HK-2 (cell line): ENCODE measurements around the gene DCTD.

Source experiments
- DNase-seq: peaks from one replicate; pipeline ENCODE4 v3.0.0-alpha.2; 2018; ENCODE audit not compliant: unreplicated experiment

DCTD gene

GRCh38 chr4:182893047-182893446 lies 24.1 kb downstream of the DCTD start:
- DNase-seq = no peak

DNA sequence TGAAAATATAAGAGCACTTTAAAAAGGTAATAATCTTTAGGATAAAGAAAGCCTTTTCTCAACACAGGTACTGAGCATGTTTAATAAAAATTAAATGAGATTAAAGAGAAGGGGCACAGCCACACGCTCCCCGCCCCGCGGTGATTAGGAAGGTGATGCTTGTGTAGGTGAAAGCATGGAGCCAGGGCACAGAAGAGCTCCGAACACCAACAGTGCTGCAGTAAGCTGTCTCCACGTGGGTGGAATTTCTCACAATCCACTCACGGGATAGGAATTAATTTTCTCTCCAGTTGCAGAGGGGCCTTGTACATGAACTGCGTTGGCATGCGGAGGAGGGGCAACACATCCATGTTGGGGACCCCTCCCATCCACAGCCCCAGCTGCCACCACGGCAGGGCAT lies 27.0 kb downstream of the DCTD start:
- DNase-seq = no peak

GRCh38 chr4:182888891-182889290 lies 28.3 kb downstream of the DCTD start:
- no peak for DNase-seq

- DNase-seq = no peak
These were observed 30.4 kb downstream of the DCTD start for GRCh38 chr4:182886768-182887167.

GRCh38 chr4:182886205-182886604 lies 31.0 kb downstream of the DCTD start:
- no peak for DNase-seq

DNA sequence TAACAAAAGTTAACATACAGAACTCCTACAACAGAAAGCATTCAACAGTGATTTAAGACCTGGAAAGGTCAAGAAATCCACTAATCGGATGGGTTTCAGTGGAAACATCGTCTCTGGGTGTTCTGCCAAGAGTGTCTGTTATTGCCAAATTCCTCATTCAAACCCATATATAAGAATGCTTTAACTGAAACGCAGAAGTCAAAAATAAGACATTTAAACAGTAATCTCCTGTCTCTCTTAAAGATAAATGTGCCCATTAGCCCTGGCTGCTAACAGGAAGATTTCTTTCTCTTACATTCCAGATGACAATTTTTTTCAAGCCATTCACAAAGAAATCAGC lies 31.5 kb downstream of the DCTD start:
- no peak for DNase-seq

- DNase-seq = no peak
These were observed 32.0 kb downstream of the DCTD start for GRCh38 chr4:182885022-182885737.

DNA sequence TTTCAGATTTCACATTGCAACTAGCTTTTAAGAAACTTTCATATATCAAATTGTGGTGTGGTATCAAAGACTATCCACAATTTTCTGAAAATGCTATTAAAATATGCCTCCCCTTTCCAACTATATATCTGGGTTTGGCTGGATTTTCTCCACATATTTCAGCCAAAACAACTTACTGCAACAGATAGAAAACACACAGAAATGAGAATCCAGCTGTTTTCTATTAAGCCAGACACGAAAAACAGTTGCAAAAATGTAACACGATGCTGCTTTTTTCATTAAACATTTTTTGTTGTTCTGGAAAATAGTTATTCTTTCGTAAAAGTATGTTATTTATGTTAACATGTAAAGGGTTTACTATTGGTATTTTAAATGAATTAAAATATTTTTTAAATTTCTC lies 33.1 kb downstream of the DCTD start:
- no peak for DNase-seq

DNA sequence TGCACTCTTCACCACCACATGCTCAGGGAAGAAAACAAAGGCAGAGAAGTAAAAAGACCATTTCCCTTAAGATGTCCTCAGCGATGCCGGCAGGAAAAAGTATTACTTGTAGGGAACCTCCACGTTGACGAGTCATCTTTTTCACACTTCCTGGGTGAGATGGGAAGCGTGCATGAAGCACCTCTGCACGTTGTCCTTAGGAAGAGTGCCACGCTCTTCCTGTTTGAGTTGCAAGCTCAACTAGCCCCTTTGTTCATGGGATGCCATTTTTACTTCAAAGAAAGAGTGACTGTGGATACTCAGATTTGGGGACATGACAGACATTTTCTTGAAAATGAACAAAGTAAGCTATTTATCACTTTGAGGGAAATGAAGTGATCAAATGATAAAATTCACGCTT lies 33.8 kb downstream of the DCTD start:
- DNase-seq = no peak

DNA sequence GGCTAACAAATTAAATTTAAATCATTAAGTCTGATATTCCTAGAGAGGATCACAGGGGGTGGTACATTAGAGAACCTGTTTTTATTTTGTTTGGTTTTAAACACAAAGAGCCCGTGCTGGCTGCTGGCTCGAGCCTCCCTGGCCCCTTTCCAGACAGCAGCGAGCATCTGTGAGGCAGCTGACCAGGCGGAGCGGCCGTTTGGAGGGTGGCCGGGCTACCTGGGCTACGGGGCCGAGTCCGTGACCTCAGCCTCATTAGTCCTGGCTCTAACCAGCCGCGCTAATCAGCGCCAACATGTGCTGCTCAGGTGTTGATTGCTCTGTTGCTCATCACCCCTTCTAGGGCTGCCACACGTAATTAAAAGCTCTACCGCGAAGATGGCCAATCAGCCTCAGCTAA lies 35.3 kb downstream of the DCTD start:
- no peak for DNase-seq

DNA sequence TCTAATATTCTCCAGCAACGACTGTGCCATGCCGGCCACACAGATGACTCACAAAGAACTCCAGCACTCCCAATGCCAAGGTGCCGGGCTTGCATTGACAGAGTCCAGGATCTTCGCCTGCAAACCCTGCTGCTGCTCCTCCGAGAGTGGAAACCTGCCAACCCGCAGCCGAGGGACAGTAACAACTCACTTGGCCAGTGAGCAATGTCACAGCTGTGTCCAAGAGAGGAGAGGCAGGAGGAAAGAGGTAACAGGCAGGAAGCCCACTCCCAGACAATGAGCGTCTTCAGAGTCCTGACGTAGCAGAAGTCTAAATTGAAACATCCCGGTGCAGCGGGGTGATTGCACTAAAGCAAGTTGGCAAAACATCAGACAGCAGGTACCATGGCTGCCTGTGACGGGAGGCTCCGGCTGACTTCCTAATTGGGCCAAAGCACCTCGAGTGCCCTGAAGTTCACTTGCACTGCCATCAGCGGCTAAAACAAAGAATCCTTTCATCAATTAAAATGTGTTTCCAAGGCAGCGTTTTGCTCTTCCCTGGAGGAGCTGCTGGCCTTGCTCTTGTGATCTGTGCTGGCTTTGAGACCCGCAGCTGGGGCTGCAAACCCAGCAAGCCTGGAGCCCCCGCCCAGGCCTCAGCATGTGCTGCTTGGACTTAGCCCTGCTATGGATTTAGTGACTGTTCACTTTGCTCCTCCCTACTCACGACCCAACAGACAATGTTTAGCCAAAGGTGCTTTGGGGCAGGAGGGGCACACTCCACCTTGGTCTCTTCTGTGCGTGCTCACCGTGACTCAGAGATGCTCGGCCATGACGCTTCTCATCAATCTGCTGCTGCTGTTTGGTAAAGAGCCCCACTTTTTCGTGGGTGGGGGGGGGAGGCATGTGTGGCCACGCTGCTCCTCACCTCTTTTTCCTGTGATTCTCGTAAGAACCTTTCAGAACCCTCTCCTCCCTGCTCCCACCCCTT lies 36.5 kb downstream of the DCTD start:
- DNase-seq = no peak

GRCh38 chr4:182879913-182880312 lies 37.3 kb downstream of the DCTD start:
- no peak for DNase-seq

DNA sequence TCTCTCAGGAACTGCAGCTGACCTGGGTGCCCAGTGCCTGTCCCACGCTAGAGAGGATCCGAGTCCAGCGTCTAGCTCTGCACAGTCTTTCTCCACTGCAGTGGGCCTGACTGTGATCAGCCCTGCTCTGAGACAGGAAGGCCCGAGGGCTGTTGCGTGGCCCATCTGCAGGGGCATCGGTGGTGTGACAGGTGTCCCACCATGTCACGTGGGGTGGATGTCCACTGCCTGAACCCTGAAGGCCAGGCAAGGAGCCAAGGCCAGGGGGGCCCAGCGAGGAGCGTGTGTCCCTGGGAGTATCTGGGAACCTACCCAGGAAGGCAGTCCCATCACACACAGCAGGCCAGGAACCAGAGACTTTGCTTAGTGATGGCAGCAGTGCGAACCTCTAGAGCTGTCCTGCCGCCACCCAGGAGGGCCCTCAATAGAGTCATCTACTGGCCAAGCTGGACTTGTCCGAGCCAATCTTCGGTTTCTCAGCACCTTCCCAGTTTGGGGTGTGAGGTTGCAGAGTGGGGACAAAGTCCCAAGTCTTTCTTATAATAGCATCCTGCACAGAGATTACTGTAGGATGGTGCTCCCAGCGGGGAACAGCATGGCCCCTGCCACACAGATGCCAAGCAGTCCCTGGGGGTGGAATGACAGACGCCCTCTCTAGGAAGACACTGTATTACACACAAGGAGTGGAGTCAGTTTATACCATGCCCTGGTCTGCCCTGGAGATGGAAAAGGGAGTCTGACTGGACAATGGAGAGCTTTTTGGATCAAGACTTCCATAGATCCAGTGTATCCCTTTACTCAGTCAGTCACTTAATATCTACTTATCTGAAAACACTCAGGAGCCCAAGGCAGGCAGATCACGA lies 38.3 kb downstream of the DCTD start:
- no peak for DNase-seq

DNA sequence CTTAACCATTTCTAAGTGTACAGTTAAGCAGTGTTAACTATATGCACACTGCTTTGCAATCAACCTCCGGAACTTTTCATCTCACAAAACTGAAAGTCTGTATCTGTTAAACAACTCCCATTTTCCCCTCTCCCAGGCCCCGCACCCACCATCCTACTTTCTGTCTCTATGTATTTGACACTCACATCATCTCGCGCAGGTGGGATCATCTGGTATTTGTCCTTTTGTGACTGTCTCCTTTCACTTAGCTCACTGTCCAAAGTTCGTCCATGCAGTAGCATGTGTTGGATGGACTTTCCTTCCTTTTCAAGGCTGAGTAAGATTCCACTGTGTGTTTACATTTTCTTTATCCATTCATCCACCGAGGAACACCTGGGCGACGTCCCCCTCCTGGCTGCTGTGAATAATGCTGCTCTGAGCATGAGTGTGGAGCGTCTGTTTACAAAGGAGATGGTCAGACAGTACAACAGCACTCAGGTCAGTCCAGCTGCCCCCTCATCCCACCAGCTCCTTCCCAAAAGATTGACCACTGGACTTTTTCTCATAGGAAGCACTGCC lies 39.8 kb downstream of the DCTD start:
- no peak for DNase-seq

GRCh38 chr4:182876427-182876826 lies 40.8 kb downstream of the DCTD start:
- DNase-seq = no peak

GRCh38 chr4:182875453-182876405 lies 41.5 kb downstream of the DCTD start:
- no peak for DNase-seq

GRCh38 chr4:182874797-182875345 lies 42.3 kb downstream of the DCTD start:
- no peak for DNase-seq

DNA sequence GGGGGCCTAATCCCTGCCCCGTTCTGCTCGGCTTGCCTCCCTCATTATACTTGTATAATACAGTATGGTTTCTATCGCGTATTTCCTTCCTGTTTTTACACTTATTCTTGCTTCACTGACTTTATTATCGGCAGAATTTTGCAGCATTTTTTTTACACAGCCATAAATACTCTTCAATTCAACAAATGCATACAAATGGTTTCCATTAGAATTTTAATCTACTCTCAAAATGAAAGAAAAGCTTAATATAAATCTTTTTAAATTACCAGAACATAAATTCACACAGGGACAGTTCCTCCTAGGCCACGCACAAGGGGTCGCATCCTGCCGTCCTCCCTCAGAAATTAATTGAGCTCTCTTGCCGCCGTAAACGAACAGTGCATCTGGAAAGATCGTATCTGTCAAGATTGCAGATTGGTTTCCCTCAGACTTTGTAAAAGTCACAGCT lies 42.9 kb downstream of the DCTD start:
- DNase-seq = no peak

DNA sequence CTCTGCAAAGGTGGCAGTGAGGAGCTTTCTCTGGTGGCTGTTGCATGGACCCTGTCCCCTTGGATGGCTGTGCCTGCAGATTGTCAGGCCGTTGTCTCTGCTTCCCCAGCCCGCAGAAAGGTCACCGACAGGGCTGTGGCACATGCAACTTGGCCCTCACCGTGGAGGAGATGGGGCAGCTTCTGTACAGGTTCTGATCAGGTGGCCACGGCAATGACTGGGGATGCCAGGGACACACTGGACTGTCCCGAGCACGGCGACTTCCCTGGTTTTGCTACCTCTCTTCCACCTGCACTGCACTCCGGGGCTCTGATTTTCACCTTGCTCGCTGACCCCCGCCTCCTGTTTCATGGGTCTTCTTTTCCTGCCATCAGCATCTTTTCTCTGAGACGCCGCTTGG lies 43.5 kb downstream of the DCTD start:
- DNase-seq = no peak

GRCh38 chr4:182873289-182873688 lies 43.9 kb downstream of the DCTD start:
- DNase-seq = no peak
